ENCODE data around the gene ABHD11. TPM values are rescaled to one million over a fixed set of nuclear protein-coding genes. Genes with fewer than 3 reads are reported as not detected.

The ABHD11 gene
- total RNA-seq, 4 donors from 2014 or later: 6.1 to 7.9 (median 7.2) TPM

DNA sequence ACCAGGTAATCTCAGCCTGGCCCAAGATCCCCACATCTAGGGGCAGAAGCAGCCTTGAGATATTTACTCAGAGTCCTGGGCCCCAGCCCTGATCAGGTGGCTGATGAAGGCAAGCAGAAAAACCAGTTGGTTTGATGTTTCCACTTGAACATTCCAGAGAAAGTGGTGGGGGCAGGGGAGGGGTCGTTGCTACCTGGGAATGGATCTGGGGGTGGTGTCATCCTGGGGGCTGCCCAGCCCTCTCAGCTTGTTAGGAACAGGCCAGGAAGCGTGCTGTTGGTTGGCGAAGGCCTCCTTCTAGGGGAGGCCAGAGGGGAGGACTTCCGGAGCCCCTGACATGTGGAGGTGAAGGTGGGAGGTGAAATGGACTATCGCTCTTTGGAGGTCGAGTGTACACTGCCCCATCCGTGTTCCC is 3.7 kb upstream of the ABHD11 start:
- 67% methylated on average over 7 of the region's 7 CpGs for WGBS
- Histone ChIP-seq H3K27ac (replicated peaks in 1 of 4) (peak overlapping the region in 2 of 4 donors; percentile 44 to 45), H3K36me3 (peaks cover 0 to 1% (median under 1%) of the 10 kb centered on the region in 4 donors), H3K4me3 (no peak overlapping the region), H3K4me1 (peaks cover 16 to 47% (median 37%) of the 10 kb centered on the region in 4 donors), H3K9me3 (no peaks in the 10 kb centered on the region), H3K27me3 (no peaks in the 10 kb centered on the region)
- DNase-seq (ENCODE audit: extremely low spot score): no peak
- TF ChIP-seq CTCF (IDR thresholded peaks at IDR 0.05) (no peak), POLR2AphosphoS5 (IDR thresholded peaks at IDR 0.05) (no peak), EP300 (IDR thresholded peaks at IDR 0.05) (no peak), POLR2A (IDR thresholded peaks at IDR 0.05; ENCODE audit: low read depth) (no peak)
- intact Hi-C loops (cut with DNase I): no loop called here

GRCh38 chr7:73741600-73741999 is 3.0 kb upstream of the ABHD11 start:
- intact Hi-C loops (cut with DNase I): no loop called here
- Histone ChIP-seq H3K4me1 (peaks cover 16 to 46% (median 38%) of the 10 kb centered on the region in 4 donors), H3K36me3 (peaks cover 0 to 9% (median 7%) of the 10 kb centered on the region in 4 donors), H3K27me3 (no peaks in the 10 kb centered on the region), H3K4me3 (no peak overlapping the region), H3K9me3 (no peaks in the 10 kb centered on the region), H3K27ac (replicated peaks in 1 of 4) (peak overlapping the region in 1 of 4 donors; percentile 44)
- TF ChIP-seq CTCF (IDR thresholded peaks at IDR 0.05) (no peak), POLR2A (IDR thresholded peaks at IDR 0.05; ENCODE audit: low read depth) (no peak), EP300 (IDR thresholded peaks at IDR 0.05) (no peak), POLR2AphosphoS5 (IDR thresholded peaks at IDR 0.05) (no peak)
- 93% methylated on average over 5 of the region's 5 CpGs for WGBS
- no peak for DNase-seq (ENCODE audit: extremely low spot score)

DNA sequence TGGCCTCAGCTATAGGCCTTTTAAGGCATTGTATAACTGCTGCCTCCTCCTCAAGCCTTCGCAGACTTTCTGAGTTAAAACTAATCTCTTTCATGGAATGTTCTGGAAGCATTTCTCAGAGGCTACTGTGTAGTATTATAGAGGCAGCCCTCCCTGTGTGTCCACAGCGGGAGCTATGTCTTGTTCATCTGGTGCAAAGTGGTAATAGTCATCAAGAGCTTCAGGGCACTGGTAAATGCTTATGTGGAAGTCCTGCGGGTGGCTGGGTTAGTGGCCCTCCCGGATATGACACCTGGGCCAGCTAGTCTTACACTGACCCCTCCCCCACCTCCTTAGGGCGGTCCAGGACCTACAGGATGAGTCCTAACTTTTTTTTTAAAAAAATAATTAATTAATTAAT is 2.2 kb upstream of the ABHD11 start:
- 75% methylated on average over 5 of the region's 5 CpGs for WGBS
- no peaks in the 10 kb centered on the region for H3K27me3 ChIP-seq
- no peak overlapping the region for H3K4me3 ChIP-seq
- H3K9me3 ChIP-seq: no peaks in the 10 kb centered on the region
- intact Hi-C loops (cut with DNase I): no loop called here
- H3K27ac ChIP-seq (replicated peaks in 1 of 4): peak overlapping the region in 3 of 4 donors; percentile 16 to 93 (median 88)
- H3K4me1 ChIP-seq: peaks cover 16 to 38% (median 31%) of the 10 kb centered on the region in 4 donors
- TF ChIP-seq POLR2AphosphoS5 (IDR thresholded peaks at IDR 0.05): no peak
- no peak for TF ChIP-seq CTCF (IDR thresholded peaks at IDR 0.05)
- TF ChIP-seq POLR2A (IDR thresholded peaks at IDR 0.05; ENCODE audit: low read depth): no peak
- TF ChIP-seq EP300 (IDR thresholded peaks at IDR 0.05): no peak
- peaks cover 0 to 17% (median 15%) of the 10 kb centered on the region in 4 donors for H3K36me3 ChIP-seq
- no peak for DNase-seq (ENCODE audit: extremely low spot score)

GRCh38 chr7:73740212-73740611 is 1.6 kb upstream of the ABHD11 start:
- H3K27ac ChIP-seq (replicated peaks in 1 of 4): peak overlapping the region in 3 of 4 donors; percentile 16 to 93 (median 88)
- TF ChIP-seq EP300 (IDR thresholded peaks at IDR 0.05): no peak
- no peak for TF ChIP-seq POLR2A (IDR thresholded peaks at IDR 0.05; ENCODE audit: low read depth)
- no peak for TF ChIP-seq CTCF (IDR thresholded peaks at IDR 0.05)
- TF ChIP-seq POLR2AphosphoS5 (IDR thresholded peaks at IDR 0.05): no peak
- no peak overlapping the region for H3K4me3 ChIP-seq
- DNase-seq (ENCODE audit: extremely low spot score): no peak
- no peaks in the 10 kb centered on the region for H3K9me3 ChIP-seq
- peaks cover 0 to 22% (median 20%) of the 10 kb centered on the region in 4 donors for H3K36me3 ChIP-seq
- H3K27me3 ChIP-seq: no peaks in the 10 kb centered on the region
- H3K4me1 ChIP-seq: peaks cover 16 to 36% (median 31%) of the 10 kb centered on the region in 4 donors
- intact Hi-C loops (cut with DNase I): no loop called here
- WGBS: 95% methylated on average over 7 of the region's 7 CpGs

- Histone ChIP-seq H3K4me3 (peak overlapping the region; percentile 72 to 85 (median 78)), H3K27me3 (no peaks in the 10 kb centered on the region), H3K27ac (replicated peaks in 1 of 4) (peak overlapping the region; percentile 88 to 93 (median 90)), H3K36me3 (peaks cover 0 to 23% (median 20%) of the 10 kb centered on the region in 4 donors), H3K9me3 (no peaks in the 10 kb centered on the region), H3K4me1 (peaks cover 20 to 44% (median 35%) of the 10 kb centered on the region in 4 donors)
- WGBS: 45% methylated on average over 13 of the region's 13 CpGs
- intact Hi-C loops (cut with DNase I): no loop called here
- no peak for DNase-seq (ENCODE audit: extremely low spot score)
- TF ChIP-seq POLR2A (IDR thresholded peaks at IDR 0.05; ENCODE audit: low read depth) (no peak), EP300 (IDR thresholded peaks at IDR 0.05) (no peak), POLR2AphosphoS5 (IDR thresholded peaks at IDR 0.05) (no peak), CTCF (IDR thresholded peaks at IDR 0.05) (no peak)
Observed at GRCh38 chr7:73739387-73739767, 775 bp upstream of the ABHD11 start.
